ENCODE results near the gene TMPRSS6.

DNA sequence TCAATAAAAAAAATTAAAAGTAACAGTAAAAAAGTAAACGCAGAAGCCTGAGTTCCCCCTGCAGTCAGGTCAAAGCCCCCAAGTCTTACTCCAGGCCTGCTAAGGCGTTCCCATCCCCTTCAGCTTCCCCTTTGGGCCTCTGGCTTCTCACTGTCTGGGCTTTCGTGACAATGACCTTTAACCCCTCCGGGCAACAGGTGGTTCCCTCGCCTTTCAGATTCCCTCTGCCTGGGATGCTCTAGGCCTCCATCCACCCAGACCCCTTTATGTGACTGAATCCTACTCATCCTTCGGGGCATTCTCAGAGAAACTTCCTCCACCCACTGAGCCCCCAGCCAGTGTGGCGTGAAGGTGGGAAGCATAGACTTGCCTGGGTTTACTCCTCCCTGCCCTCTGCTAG, 82.0 kb downstream of the TMPRSS6 start:
- no peak for TF ChIP-seq CTCF (IDR thresholded peaks at IDR 0.05)
- no peak for TF ChIP-seq EP300 (IDR thresholded peaks at IDR 0.05)
